Measurements from ENCODE around the gene NSL1.
"Not testable (repeated sequence)": the region's sequence is repeated elsewhere in the genome, so short reads cannot be mapped to it uniquely, and the experiment has no call there.

The NSL1 gene

GRCh38 chr1:212782422-212783154, 9.0 kb downstream of the NSL1 start:
- no peak for DNase-seq (ENCODE audit: low spot score)

DNA sequence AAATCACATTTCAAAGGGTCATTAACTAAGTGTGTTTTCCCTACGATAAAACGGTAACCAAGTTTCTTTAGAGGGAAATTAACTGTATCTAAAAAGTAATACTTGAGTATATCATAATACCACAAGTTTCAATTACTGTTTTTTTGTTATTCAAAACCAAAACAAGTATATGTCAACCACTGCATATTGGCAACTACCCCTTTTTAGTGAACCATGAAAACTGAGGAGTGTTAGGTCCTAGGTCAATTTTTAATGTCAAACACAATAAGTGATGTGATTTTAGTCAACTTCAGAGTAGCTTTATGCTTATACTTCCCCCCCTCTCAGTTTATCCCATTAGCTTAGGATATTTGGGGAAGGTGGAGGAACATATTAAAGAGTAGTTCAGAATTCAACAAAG, 10.4 kb downstream of the NSL1 start:
- DNase-seq (ENCODE audit: low spot score), result no peak

GRCh38 chr1:212780759-212781158, 10.8 kb downstream of the NSL1 start:
- no peak for DNase-seq (ENCODE audit: low spot score)

DNA sequence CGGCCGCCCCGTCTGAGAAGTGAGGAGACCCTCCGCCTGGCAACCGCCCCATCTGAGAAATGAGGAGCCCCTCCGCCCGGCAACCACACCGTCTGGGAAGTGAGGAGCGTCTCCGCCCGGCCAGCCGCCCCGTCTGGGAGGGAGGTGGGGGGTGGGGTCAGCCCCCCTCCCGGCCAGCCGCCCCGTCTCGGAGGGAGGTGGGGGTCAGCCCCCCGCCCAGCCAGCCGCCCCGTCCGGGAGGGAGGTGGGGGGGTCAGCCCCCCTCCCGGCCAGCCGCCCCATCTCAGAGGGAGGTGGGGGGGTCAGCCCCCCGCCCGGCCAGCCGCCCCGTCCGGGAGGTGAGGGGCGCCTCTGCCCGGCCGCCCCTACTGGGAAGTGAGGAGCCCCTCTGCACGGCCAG, 12.5 kb downstream of the NSL1 start:
- not testable (repeated sequence) for DNase-seq (ENCODE audit: low spot score)

DNA sequence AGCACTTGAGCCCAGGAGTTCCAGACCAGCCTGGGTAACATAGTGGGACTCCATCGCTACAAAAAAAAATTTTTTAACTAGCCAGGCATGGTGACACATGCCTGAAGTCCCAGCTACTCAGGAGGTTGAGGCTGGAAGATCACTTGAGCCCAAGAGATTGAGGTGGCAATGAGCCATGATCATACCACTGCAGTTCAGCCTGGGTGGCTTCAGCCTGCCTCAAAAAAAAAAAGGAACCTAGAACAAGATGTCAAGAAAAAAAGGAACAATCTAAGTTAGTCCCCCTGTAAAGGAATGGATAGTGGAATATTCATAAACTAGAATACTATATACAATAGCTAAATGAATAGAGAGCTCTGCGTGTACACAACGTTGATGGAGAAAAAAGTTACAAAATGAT, 14.4 kb downstream of the NSL1 start:
- no peak for DNase-seq (ENCODE audit: low spot score)

- DNase-seq (ENCODE audit: low spot score), result no peak
Observed at GRCh38 chr1:212775241-212775640, 16.3 kb downstream of the NSL1 start.

GRCh38 chr1:212774584-212774983, 17.0 kb downstream of the NSL1 start:
- DNase-seq (ENCODE audit: low spot score), result no peak

DNA sequence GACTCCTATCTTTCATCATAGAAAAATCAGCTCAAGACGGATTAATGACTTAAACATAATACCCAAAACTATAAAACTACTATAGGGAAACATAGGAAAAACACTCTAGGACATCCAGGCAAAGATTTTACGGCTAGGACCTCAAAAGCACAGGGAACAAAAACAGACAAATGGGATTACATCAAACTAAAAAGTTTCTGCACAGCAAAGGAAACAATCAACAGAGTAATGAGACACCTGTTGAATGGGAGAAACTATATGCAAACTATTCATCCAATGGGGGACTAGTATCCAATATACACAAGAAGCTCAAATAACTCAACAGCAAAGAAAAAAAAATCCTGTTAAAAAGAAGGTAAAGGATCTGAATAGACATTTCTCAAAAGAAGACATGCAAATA, 18.6 kb downstream of the NSL1 start:
- DNase-seq (ENCODE audit: low spot score), result no peak

DNA sequence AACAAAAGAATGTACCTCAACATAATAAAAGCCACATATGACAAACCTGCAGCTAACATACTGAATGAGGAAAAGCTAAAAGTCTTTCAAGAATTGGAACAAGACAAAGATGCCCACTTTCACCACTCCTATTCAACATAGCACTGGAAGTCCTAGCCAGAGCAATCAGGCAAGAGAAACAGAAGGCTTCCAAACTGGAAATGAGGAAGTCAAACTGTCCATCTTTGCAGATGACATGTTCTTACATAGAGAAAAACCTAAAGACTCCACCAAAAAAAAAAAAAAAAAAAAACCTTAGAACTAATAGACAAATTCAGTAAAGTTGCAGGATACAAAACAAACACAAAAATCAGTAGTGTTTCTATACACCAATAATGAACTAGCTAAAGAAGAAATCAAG, 20.2 kb downstream of the NSL1 start:
- DNase-seq (ENCODE audit: low spot score), result no peak

DNA sequence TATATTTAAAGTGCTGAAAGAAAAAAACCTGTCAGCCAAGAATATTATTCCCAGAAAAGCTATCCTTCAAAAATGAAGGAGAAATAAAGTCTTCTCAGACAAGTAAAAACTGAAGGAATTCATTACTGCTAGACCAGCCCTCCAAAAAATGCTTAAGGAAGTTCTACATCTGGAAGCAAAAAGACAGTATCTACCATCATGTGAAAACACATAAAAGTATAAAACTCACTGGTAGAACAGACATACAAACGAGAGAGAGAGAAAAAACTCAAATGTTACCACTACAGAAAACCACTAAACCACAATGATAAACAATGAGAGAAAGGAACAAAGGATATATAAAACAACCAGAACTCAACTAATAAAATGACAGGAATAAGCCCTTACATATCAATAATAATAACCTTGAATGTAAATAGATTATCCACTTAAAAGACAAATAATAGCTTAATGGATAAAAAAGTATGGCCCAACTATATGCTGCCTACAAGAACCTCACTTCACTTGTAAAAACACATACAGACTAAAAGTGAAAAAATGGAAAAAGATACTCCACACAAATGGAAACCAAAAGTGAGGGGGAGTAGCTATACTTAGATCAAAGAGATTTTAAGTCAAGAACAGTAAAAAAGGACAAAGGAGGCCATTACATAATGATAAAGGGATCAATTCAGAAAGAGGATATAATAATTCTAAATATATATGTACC, 22.0 kb downstream of the NSL1 start:
- DNase-seq (ENCODE audit: low spot score), result no peak

DNA sequence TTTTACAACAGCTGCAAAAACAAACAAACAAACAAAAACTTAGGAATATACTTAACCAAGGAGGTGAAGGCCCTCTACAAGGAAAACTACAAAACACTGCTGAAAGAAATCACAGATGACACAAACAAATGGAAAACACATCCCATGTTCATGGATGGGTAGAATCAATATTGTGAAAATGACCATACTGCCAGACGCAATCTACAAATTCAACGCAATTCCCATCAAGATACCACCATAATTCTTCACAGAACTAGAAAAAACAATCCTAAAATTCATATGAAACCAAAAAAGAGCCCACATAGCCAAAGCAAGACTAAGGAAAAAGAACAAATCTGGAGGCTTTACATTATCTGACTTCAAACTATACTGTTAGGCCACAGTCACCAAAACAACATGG, 24.8 kb downstream of the NSL1 start:
- DNase-seq (ENCODE audit: low spot score), result not testable (repeated sequence)

DNA sequence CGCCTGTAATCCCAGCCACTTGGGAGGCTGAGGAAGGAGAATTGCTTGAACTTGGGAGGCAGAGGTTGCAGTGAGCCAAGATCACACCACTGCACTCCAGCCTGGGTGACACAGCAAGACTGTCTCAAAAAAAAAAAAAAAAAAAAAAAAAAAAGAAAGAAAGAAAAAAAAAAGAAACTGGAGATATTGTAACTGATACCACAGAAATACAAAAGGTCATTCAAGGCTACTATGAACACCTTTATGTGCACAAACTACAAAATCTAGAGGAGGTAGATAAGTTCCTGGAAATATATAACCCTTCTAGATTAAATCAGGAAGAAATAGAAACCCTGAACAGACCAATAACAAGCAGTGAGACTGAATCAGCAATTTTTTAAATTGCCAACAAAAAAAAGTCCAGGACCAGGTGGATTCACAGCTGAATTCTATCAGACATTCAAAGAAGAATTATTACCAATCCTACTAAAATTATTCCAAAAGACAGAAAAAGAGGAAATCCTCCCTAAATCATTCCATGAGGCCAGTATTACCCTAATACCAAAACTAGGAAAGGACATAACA, 26.8 kb downstream of the NSL1 start:
- DNase-seq (ENCODE audit: low spot score), result not testable (repeated sequence)

DNA sequence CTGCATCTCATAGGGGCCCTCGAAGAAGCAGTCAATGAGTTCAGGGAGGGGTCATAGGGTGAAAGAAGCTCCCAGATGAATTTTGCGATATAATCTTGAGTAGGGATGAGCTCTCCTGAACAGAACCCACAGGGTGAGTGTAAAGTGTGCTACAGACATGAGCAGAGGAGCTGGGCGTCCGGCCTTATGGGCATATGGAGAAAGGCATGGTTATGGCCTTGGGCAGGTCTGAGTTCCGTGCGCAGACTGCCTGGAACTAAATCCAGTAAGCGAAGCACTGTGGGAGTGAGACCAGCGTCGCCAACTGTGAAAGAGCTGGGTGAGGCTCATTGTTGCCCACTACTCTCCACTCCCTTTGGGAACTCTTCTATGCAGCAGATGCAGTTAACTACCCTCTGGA, 28.7 kb downstream of the NSL1 start:
- DNase-seq (ENCODE audit: low spot score), result no peak

DNA sequence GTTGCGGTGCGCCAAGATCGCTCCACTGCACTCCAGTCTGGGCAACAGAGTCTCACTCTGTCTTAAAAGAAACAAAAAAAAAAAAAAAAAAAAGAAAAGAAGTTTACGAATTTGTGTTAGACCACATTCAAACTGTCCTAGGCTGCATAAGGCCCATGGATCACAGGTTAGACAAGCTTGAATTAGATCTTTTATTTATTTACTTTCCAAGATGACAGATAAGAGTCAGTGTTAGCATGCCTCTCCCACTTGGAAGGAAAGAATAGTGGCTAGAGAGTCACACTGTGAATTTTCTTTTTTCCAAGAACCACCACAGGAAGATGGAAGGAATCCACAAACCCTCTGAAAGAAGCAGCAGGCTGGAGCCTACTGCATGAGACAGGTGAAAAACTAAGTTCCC, 29.3 kb downstream of the NSL1 start:
- no peak for DNase-seq (ENCODE audit: low spot score)

DNA sequence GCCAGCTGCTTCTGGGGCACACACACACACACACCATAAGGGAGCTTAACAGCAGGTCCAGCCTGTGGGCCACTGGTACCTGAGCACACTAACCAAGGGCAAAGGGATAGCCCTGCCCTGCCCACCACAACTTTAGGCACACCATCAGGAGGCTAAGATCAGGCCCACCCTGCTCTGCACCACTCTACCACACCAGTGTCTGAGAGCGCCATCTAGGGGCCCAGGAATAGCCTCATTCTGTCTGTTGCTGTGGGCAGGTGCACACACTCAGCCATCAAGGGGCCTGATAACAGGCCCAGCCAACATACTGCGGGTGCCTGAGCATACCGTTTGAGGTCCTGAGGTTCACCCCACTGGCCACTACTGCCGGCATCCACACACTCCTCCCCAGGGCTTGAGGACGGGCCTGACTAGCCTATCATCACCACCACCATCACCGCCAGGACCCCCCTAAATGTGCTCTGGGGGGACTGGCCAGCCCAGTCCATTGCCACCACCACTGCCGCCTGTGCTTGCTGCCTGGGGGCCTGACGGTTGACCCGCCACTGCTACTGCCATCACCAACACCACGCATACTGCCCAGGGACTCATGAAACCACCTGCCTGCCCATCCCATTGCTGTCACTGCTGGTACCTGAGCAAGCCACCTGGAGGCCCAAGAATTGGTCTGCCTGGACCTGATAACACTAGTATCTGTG, 31.3 kb downstream of the NSL1 start:
- peak; percentile 60 for DNase-seq (ENCODE audit: low spot score)

DNA sequence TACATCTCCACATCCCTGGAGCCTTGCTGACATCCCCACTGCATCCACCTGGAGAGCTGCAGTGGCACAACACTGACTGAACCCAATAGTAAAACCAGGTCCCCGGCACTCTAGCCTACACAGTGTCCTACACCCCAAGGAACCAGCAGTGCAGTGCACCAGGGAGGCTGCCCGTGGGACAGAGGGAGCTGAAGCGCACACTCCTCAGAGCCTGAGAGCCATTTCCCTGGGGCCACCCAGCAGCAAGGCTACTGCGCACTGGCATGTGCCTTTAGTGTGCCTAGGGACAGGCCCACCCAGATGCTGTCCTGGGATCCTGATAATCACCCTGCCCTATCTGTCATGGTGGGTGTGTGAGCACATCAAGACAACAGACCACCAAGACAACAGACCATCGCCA, 31.9 kb downstream of the NSL1 start:
- no peak for DNase-seq (ENCODE audit: low spot score)

- no peak for DNase-seq (ENCODE audit: low spot score)
Observed at GRCh38 chr1:212754680-212755079, 36.9 kb downstream of the NSL1 start.

- no peak for DNase-seq (ENCODE audit: low spot score)
Observed at GRCh38 chr1:212754193-212754592, 37.4 kb downstream of the NSL1 start.

DNA sequence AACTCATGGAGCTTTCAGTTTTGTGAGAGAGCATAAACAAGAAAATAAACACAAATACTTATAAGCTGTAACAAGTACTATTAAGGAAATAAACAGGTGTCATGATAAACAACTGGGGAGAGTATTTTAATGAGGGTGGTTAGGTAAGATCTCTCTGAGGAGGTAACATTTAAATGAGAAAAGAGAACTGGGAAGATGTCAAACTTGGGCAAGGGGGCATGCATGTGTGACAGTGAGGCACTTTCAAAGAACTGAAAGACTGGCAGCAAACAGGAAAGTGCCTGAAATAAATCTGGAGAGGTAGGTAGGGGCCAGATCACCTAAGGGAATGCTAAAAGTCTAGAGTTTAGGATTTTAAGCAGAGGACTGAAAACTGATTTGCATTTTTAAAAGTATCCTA, 37.8 kb downstream of the NSL1 start:
- DNase-seq (ENCODE audit: low spot score), result no peak

GRCh38 chr1:212752934-212753497, 38.6 kb downstream of the NSL1 start:
- no peak for DNase-seq (ENCODE audit: low spot score)

- no peak for DNase-seq (ENCODE audit: low spot score)
Observed at GRCh38 chr1:212752252-212752933, 39.2 kb downstream of the NSL1 start.

All from ecto neural progenitor cell (in vitro differentiated cells).